PFSK-1 (cell line): ENCODE results near the gene PRR22.

Experiments used
- POLR2AphosphoS5 ChIP-seq: IDR thresholded peaks from 2 replicates; pipeline ENCODE4 v1.6.1; 2012; ENCODE audit warnings: low read depth, mild to moderate bottlenecking, control low read depth, low read length, moderate library complexity
- REST ChIP-seq, 2 experiments: IDR thresholded peaks; 2 replicates each; pipeline versions ENCODE4 v1.6.1 to v1.8.0; 2011 to 2012; ENCODE audit warnings: low read depth in 2 of 2, low read length in 2 of 2, control low read depth in 1 of 2, inconsistent platforms in 1 of 2, mild to moderate bottlenecking in 1 of 2, moderate library complexity in 1 of 2; ENCODE audit not compliant: insufficient read depth in 1 of 2
- SIN3A ChIP-seq: IDR thresholded peaks from 2 replicates; pipeline ENCODE4 v1.6.1; 2012; ENCODE audit warnings: mild to moderate bottlenecking, low read length, moderate library complexity, borderline replicate concordance; ENCODE audit not compliant: insufficient read depth
- TAF1 ChIP-seq: IDR thresholded peaks from 2 replicates; pipeline ENCODE4 v1.6.1; 2012; ENCODE audit warnings: low read length, control low read depth, borderline replicate concordance; ENCODE audit not compliant: insufficient read depth

- no peak for TF ChIP-seq POLR2AphosphoS5
- TF ChIP-seq SIN3A: no peak
- no peak for TF ChIP-seq REST (IDR thresholded peaks at IDR 0.05; ENCODE audit: insufficient read depth in 1 of 2, low read depth in 2 of 2, low read length in 2 of 2)
- TF ChIP-seq TAF1: no peak
Measured at GRCh38 chr19:5772416-5772815, 12.1 kb downstream of the PRR22 start.
